Measurements from ENCODE around the gene NPHS2. TPM values are rescaled to one million over a fixed set of nuclear protein-coding genes. Genes with fewer than 3 reads are reported as not detected.

Gene NPHS2
- total RNA-seq, 1 experiment from 2014 or later = not detected

DNA sequence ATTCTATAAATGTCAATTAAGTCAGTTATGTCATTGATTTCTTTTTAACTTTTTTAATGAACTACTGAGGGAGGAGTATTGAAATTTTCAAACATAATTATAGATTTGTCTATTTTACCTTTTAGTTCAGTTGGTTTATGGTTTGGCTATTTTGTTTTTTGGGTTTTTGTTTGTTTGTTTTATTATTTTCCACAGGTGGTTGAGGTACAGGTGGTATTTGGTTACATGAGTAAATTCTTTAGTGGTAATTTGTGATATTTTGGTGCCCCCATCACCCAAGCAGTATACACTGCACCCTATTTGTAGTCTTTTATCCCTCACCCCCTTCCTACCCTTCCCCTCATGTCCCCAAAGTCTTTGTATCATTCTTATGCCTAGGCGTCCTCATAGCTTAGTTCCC lies 25.3 kb upstream of the NPHS2 start:
- Histone ChIP-seq H3K4me3 (ENCODE audit: low read depth in 2 of 2, low read length in 2 of 2) (no peak overlapping the region), H3K36me3 (ENCODE audit: control insufficient read depth, insufficient read depth, low read length) (no peaks in the 10 kb centered on the region; the same call in 1 of the 2 replicates), H3K27me3 (ENCODE audit: control insufficient read depth, insufficient read depth, low read length) (no peaks in the 10 kb centered on the region; the same call in 1 of the 2 replicates), H3K27ac (ENCODE audit: low read length) (no peak overlapping the region), H3K4me1 (ENCODE audit: control insufficient read depth, insufficient read depth, low read length) (no peaks in the 10 kb centered on the region), H3K9me3 (ENCODE audit: control insufficient read depth, insufficient read depth, low read depth, low read length) (no peaks in the 10 kb centered on the region)
- in situ Hi-C loops (cut with HindIII; ENCODE audit: low pct_unique_long_range_greater_than_20kb, low sequenced_read_pairs) (no loop called here), intact Hi-C loops (cut with micrococcal nuclease; ENCODE audit: unreplicated experiment) (no loop called here)
- TF ChIP-seq POLR2AphosphoS5 (IDR thresholded peaks at IDR 0.05; ENCODE audit: low read depth, low read length) (no peak), TCF7L2 (IDR thresholded peaks at IDR 0.05; ENCODE audit: low read depth, low read length) (no peak)
- TF ChIP-seq, protein P1, sequence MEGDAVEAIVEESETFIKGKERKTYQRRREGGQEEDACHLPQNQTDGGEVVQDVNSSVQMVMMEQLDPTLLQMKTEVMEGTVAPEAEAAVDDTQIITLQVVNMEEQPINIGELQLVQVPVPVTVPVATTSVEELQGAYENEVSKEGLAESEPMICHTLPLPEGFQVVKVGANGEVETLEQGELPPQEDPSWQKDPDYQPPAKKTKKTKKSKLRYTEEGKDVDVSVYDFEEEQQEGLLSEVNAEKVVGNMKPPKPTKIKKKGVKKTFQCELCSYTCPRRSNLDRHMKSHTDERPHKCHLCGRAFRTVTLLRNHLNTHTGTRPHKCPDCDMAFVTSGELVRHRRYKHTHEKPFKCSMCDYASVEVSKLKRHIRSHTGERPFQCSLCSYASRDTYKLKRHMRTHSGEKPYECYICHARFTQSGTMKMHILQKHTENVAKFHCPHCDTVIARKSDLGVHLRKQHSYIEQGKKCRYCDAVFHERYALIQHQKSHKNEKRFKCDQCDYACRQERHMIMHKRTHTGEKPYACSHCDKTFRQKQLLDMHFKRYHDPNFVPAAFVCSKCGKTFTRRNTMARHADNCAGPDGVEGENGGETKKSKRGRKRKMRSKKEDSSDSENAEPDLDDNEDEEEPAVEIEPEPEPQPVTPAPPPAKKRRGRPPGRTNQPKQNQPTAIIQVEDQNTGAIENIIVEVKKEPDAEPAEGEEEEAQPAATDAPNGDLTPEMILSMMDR (IDR thresholded peaks at IDR 0.05) = no peak
- TF ChIP-seq, protein P2, sequence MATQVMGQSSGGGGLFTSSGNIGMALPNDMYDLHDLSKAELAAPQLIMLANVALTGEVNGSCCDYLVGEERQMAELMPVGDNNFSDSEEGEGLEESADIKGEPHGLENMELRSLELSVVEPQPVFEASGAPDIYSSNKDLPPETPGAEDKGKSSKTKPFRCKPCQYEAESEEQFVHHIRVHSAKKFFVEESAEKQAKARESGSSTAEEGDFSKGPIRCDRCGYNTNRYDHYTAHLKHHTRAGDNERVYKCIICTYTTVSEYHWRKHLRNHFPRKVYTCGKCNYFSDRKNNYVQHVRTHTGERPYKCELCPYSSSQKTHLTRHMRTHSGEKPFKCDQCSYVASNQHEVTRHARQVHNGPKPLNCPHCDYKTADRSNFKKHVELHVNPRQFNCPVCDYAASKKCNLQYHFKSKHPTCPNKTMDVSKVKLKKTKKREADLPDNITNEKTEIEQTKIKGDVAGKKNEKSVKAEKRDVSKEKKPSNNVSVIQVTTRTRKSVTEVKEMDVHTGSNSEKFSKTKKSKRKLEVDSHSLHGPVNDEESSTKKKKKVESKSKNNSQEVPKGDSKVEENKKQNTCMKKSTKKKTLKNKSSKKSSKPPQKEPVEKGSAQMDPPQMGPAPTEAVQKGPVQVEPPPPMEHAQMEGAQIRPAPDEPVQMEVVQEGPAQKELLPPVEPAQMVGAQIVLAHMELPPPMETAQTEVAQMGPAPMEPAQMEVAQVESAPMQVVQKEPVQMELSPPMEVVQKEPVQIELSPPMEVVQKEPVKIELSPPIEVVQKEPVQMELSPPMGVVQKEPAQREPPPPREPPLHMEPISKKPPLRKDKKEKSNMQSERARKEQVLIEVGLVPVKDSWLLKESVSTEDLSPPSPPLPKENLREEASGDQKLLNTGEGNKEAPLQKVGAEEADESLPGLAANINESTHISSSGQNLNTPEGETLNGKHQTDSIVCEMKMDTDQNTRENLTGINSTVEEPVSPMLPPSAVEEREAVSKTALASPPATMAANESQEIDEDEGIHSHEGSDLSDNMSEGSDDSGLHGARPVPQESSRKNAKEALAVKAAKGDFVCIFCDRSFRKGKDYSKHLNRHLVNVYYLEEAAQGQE (IDR thresholded peaks at IDR 0.05; ENCODE audit: insufficient read depth in 1 of 2, low read depth in 2 of 2, low read length in 1 of 2) = no peak
- DNase-seq (ENCODE audit: low read depth, low spot score) (no peak), ATAC-seq (no peak)
- ChIA-PET CTCF (no interaction called here), POLR2A (no interaction called here)
- BruUV-seq (replicated peaks) = no TSS peak

DNA sequence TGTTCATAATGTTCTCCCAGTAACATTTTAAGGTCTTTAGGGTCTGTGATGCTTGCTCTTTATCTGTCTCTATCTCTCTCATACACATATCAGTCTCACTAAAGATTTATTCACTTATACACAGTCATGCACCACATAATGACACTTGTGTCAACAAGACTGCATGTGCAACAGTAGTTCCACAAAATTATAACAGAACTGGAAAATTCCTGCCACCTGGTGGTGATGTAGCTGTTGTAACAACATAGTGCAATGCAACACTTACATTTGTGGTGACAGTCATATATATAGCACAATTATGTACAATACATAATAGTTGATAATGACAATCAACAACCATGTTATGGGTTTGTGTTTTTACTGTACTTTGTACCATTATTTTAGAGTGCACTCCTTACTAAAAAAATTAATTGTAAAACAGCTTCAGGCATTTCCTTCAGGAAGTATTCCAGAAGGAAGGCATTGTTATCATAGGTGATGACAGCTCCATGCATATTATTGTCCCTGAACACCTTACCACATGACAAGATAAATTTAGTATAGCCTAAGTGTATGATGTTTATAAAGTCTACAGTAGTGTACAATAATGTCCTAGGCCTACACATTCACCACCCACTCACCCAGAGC lies 24.0 kb upstream of the NPHS2 start:
- no peaks in the 10 kb centered on the region for H3K4me1 ChIP-seq (ENCODE audit: control insufficient read depth, insufficient read depth, low read length)
- BruUV-seq (replicated peaks) = no TSS peak
- peak; percentile 90 for ATAC-seq
- H3K9me3 ChIP-seq (ENCODE audit: control insufficient read depth, insufficient read depth, low read depth, low read length) = no peaks in the 10 kb centered on the region
- ChIA-PET CTCF (interaction anchor here (0.6 to 0.7 kb wide), 3 partner anchors 215 to 350 kb away, joined by 3 to 4 read pairs (median 3); no protein-coding TSS in a partner anchor), POLR2A (no interaction called here)
- TF ChIP-seq TCF7L2 (IDR thresholded peaks at IDR 0.05; ENCODE audit: low read depth, low read length) (no peak), SIN3A (IDR thresholded peaks at IDR 0.05; ENCODE audit: borderline replicate concordance, insufficient read depth, low read depth, low read length) (no peak), POLR2AphosphoS5 (IDR thresholded peaks at IDR 0.05; ENCODE audit: low read depth, low read length) (no peak)
- TF ChIP-seq, protein P1 (IDR thresholded peaks at IDR 0.05) = peak; percentile 55; the same call in 1 of the 2 replicates
- TF ChIP-seq, protein P2 (IDR thresholded peaks at IDR 0.05; ENCODE audit: insufficient read depth in 1 of 2, low read depth in 2 of 2, low read length in 1 of 2) = no peak
- intact Hi-C loops (cut with micrococcal nuclease; ENCODE audit: unreplicated experiment) = loop anchor here (10.0 kb wide), 2 partner anchors 215 to 345 kb away; no protein-coding TSS in a partner anchor
- H3K27me3 ChIP-seq (ENCODE audit: control insufficient read depth, insufficient read depth, low read length) = no peaks in the 10 kb centered on the region
- H3K27ac ChIP-seq (ENCODE audit: low read length) = no peak overlapping the region
- in situ Hi-C loops (cut with HindIII; ENCODE audit: low pct_unique_long_range_greater_than_20kb, low sequenced_read_pairs) = no loop called here
- DNase-seq (ENCODE audit: low read depth, low spot score) = no peak
- H3K4me3 ChIP-seq (ENCODE audit: low read depth in 2 of 2, low read length in 2 of 2) = no peak overlapping the region
- H3K36me3 ChIP-seq (ENCODE audit: control insufficient read depth, insufficient read depth, low read length) = no peaks in the 10 kb centered on the region; the same call in 1 of the 2 replicates
